Neural cell (in vitro differentiated cells): Measurements from ENCODE around the gene SP7. TPM values are rescaled to one million over a fixed set of nuclear protein-coding genes. Genes with fewer than 3 reads are reported as not detected.

Experiments used
- H2AFZ ChIP-seq: fragments of 200-600, 300-800 bp; sonication (generic), shearing (Covaris generic); 2 replicates; pipeline ENCODE4 v1.6.0; 2014; ENCODE audit warnings: low read depth, mild to moderate bottlenecking, antibody characterized with exemption, low read length, moderate library complexity
- H3F3A ChIP-seq: fragments of 200-600 bp; shearing (Covaris generic); 2 replicates; pipeline ENCODE4 v1.6.1; 2016; ENCODE audit warnings: mild to moderate bottlenecking, moderate library complexity, mixed read lengths, antibody characterized with exemption, low read length; ENCODE audit not compliant: insufficient read depth, poor library complexity, severe bottlenecking
- H3K27ac ChIP-seq: fragments of 200-600, 300-800 bp; sonication (generic), shearing (Covaris generic); 2 replicates; pipeline ENCODE4 v1.5.1; 2014; ENCODE audit warnings: mild to moderate bottlenecking, low read length, moderate library complexity
- H3K27me3 ChIP-seq: fragments of 300-800, 200-600 bp; sonication (generic), shearing (Covaris generic); 2 replicates; pipeline ENCODE4 v1.6.0; 2014; ENCODE audit warnings: mild to moderate bottlenecking, low read depth, low read length, moderate library complexity; ENCODE audit not compliant: insufficient read depth
- H3K36me3 ChIP-seq: fragments of 300-800, 200-600 bp; sonication (generic), shearing (Covaris generic); 2 replicates; pipeline ENCODE4 v1.5.1; 2014; ENCODE audit warnings: mild to moderate bottlenecking, antibody characterized with exemption, low read length, moderate library complexity; ENCODE audit not compliant: insufficient read depth
- H3K4me2 ChIP-seq: fragments of 300-800, 200-600 bp; sonication (generic), shearing (Covaris generic); 2 replicates; pipeline ENCODE4 v1.6.0; 2014; ENCODE audit warnings: mild to moderate bottlenecking, low read length
- H3K4me3 ChIP-seq: fragments of 300-800, 200-600 bp; sonication (generic), shearing (Covaris generic); 2 replicates; pipeline ENCODE4 v1.5.1; 2014; ENCODE audit warnings: mild to moderate bottlenecking, low read length, moderate library complexity
- H3K79me2 ChIP-seq: fragments of 200-600 bp; shearing (Covaris generic); replicated peaks from 2 replicates; pipeline ENCODE4 v1.6.0; 2014; ENCODE audit warnings: mild to moderate bottlenecking, low read length, moderate library complexity; ENCODE audit not compliant: insufficient read depth
- H3K9ac ChIP-seq: fragments of 300-800, 200-600 bp; sonication (generic), shearing (Covaris generic); 2 replicates; pipeline ENCODE4 v1.6.1; 2016; ENCODE audit warnings: mild to moderate bottlenecking, low read length, mixed read lengths
- H3K9me2 ChIP-seq: fragments of 200-600 bp; shearing (Covaris generic); 2 replicates; pipeline ENCODE4 v1.6.1; 2016; ENCODE audit warnings: mild to moderate bottlenecking, low read length, mixed read lengths; ENCODE audit not compliant: insufficient read depth
- H3K9me3 ChIP-seq: fragments of 200-600, 300-800 bp; sonication (generic), shearing (Covaris generic); 2 replicates; pipeline ENCODE4 v1.6.1; 2016; ENCODE audit warnings: mild to moderate bottlenecking, mixed run types, low read length, moderate library complexity, mixed read lengths
- H4K20me1 ChIP-seq: fragments of 200-600 bp; shearing (Covaris generic); 2 replicates; pipeline ENCODE4 v1.6.1; 2016; ENCODE audit warnings: mild to moderate bottlenecking, mixed run types; ENCODE audit not compliant: insufficient read depth
- CTCF ChIP-seq: fragments of 450-650 bp; IDR thresholded peaks from 2 replicates; pipeline ENCODE4 v1.5.1; 2014; ENCODE audit warnings: antibody characterized with exemption, mild to moderate bottlenecking, moderate library complexity; ENCODE audit not compliant: poor library complexity, severe bottlenecking
- EP300 ChIP-seq: fragments of 450-650 bp; conservative IDR thresholded peaks from 2 replicates; pipeline ENCODE4 v1.6.1; 2014; ENCODE audit warnings: antibody characterized with exemption, mild to moderate bottlenecking, moderate library complexity; ENCODE audit not compliant: poor library complexity, severe bottlenecking
- EZH2 ChIP-seq: fragments of 200-600, 300-800 bp; shearing (Covaris generic), sonication (generic); IDR thresholded peaks from 2 replicates; pipeline ENCODE4 v1.6.1; 2014; ENCODE audit warnings: antibody characterized with exemption, low read length, borderline replicate concordance, mild to moderate bottlenecking; ENCODE audit not compliant: insufficient read depth, poor library complexity, severe bottlenecking
- MXI1 ChIP-seq: fragments of 450-650 bp; conservative IDR thresholded peaks from 2 replicates; pipeline ENCODE4 v1.6.1; 2014; ENCODE audit warnings: antibody characterized with exemption, mild to moderate bottlenecking; ENCODE audit not compliant: poor library complexity, severe bottlenecking
- POLR2AphosphoS5 ChIP-seq: IDR thresholded peaks from 2 replicates; pipeline ENCODE4 v1.6.1; 2012
- RAD21 ChIP-seq: fragments of 450-650 bp; conservative IDR thresholded peaks from 2 replicates; pipeline ENCODE4 v1.6.1; 2014; ENCODE audit warnings: antibody characterized with exemption, mild to moderate bottlenecking, moderate library complexity
- REST ChIP-seq: IDR thresholded peaks from 2 replicates; pipeline ENCODE4 v1.6.1; 2012; ENCODE audit warnings: borderline replicate concordance
- SMC3 ChIP-seq: fragments of 450-650 bp; conservative IDR thresholded peaks from 2 replicates; pipeline ENCODE4 v1.6.1; 2014; ENCODE audit warnings: antibody characterized with exemption, mild to moderate bottlenecking, moderate library complexity; ENCODE audit not compliant: poor library complexity
- TAF1 ChIP-seq: IDR thresholded peaks from 2 replicates; pipeline ENCODE4 v1.6.1; 2012; ENCODE audit warnings: low read depth
- polyA plus RNA-seq: library from polyadenylated mRNA; depleted of rRNA; stranded (reverse); fragments of >200 nt; gene quantifications from 2 replicates; pipeline ENCODE4 v1.2.3, GENCODE V29; 2014

The SP7 gene
- polyA plus RNA-seq, 1 donor from 2014 or later: not detected

- Histone ChIP-seq H3K27ac (no peak overlapping the region), H3K27me3 (peaks cover 19% of the 10 kb centered on the region), H3K36me3 (no peaks in the 10 kb centered on the region), H2AFZ (peak overlapping the region; percentile 65), H3K4me2 (peak overlapping the region; percentile 55), H3K9me2 (no peaks in the 10 kb centered on the region), H4K20me1 (no peaks in the 10 kb centered on the region), H3K9me3 (no peaks in the 10 kb centered on the region), H3F3A (no peaks in the 10 kb centered on the region), H3K79me2 (no peaks in the 10 kb centered on the region), H3K4me3 (peak overlapping the region; percentile 66), H3K9ac (peak overlapping the region; percentile 44)
- peak; percentile 79 for TF ChIP-seq SMC3
- no peak for TF ChIP-seq REST
- no peak for TF ChIP-seq EP300
- peak; percentile 75 for TF ChIP-seq RAD21
- TF ChIP-seq TAF1: no peak
- TF ChIP-seq CTCF: peak; percentile 73
- no peak for TF ChIP-seq POLR2AphosphoS5
- peak; percentile 61 for TF ChIP-seq MXI1
- TF ChIP-seq EZH2: peak; percentile 28
These were observed 11.2 kb downstream of the SP7 start for GRCh38 chr12:53324779-53325510.

- H3K9me2 ChIP-seq: no peaks in the 10 kb centered on the region
These were observed 11.9 kb downstream of the SP7 start for GRCh38 chr12:53324113-53324778.

More at GRCh38 chr12:53324113-53324778, 11.9 kb downstream of the SP7 start:
- no peaks in the 10 kb centered on the region for H3K9me3 ChIP-seq
- H4K20me1 ChIP-seq: no peaks in the 10 kb centered on the region
- no peak overlapping the region for H3K27ac ChIP-seq
- peak overlapping the region; percentile 44 for H3K9ac ChIP-seq
- TF ChIP-seq EZH2 (no peak), POLR2AphosphoS5 (no peak), TAF1 (no peak), MXI1 (no peak), CTCF (no peak), REST (no peak), SMC3 (no peak), EP300 (no peak), RAD21 (no peak)
- H3F3A ChIP-seq: no peaks in the 10 kb centered on the region
- no peaks in the 10 kb centered on the region for H3K79me2 ChIP-seq
- peak overlapping the region; percentile 66 for H3K4me3 ChIP-seq
- H3K36me3 ChIP-seq: no peaks in the 10 kb centered on the region
- no peak overlapping the region for H3K4me2 ChIP-seq
- H3K27me3 ChIP-seq: peaks cover 19% of the 10 kb centered on the region
- no peak overlapping the region for H2AFZ ChIP-seq
